T-helper 2 cell treated with Interferon-gamma antibody and Interleukin-4, amounts not matched to agents 5 μg/mL and 100 μg/mL, for 36 hours (primary cell): ENCODE results near the gene SGMS2.
"Not testable (repeated sequence)": the region's sequence is repeated elsewhere in the genome, so short reads cannot be mapped to it uniquely, and the experiment has no call there.

Experiments used
- DNase-seq: peaks from one replicate; pipeline ENCODE4 v3.0.0; 2021; ENCODE audit warnings: low spot score
- H3K27ac Mint-ChIP-seq: one replicate; pipeline ENCODE4 v1.8.0; 2021; ENCODE audit warnings: mild to moderate bottlenecking, mixed read lengths
- H3K27me3 Mint-ChIP-seq: one replicate; pipeline ENCODE4 v1.8.0; 2021; ENCODE audit warnings: low read depth, mixed read lengths
- H3K36me3 Mint-ChIP-seq: one replicate; pipeline ENCODE4 v1.8.0; 2021; ENCODE audit warnings: low read depth, mixed read lengths
- H3K4me1 Mint-ChIP-seq: one replicate; pipeline ENCODE4 v1.8.0; 2021; ENCODE audit warnings: low read depth, mixed read lengths
- H3K4me3 Mint-ChIP-seq: one replicate; pipeline ENCODE4 v1.8.0; 2022; ENCODE audit warnings: mild to moderate bottlenecking, moderate library complexity, mixed read lengths
- H3K9me3 Mint-ChIP-seq: one replicate; pipeline ENCODE4 v1.8.0; 2021; ENCODE audit warnings: mixed read lengths

SGMS2 gene

GRCh38 chr4:107900067-107900466 lies 75.3 kb downstream of the SGMS2 start:
- Mint-ChIP-seq H3K9me3 (peaks cover 7% of the 10 kb centered on the region), H3K36me3 (no peaks in the 10 kb centered on the region), H3K27ac (no peak overlapping the region), H3K4me1 (no peaks in the 10 kb centered on the region), H3K4me3 (no peak overlapping the region), H3K27me3 (peaks cover 9% of the 10 kb centered on the region)
- DNase-seq = no peak

- Mint-ChIP-seq H3K4me3 (no peak overlapping the region), H3K9me3 (peaks cover 7% of the 10 kb centered on the region), H3K27ac (no peak overlapping the region), H3K36me3 (no peaks in the 10 kb centered on the region), H3K4me1 (no peaks in the 10 kb centered on the region), H3K27me3 (peaks cover 8% of the 10 kb centered on the region)
- no peak for DNase-seq
These were observed 75.8 kb downstream of the SGMS2 start for GRCh38 chr4:107900508-107900907.

- H3K4me3 Mint-ChIP-seq = no peak overlapping the region
- peaks cover 8% of the 10 kb centered on the region for H3K27me3 Mint-ChIP-seq
- DNase-seq = no peak
- no peaks in the 10 kb centered on the region for H3K36me3 Mint-ChIP-seq
- no peaks in the 10 kb centered on the region for H3K4me1 Mint-ChIP-seq
- no peak overlapping the region for H3K27ac Mint-ChIP-seq
- peaks cover 7% of the 10 kb centered on the region for H3K9me3 Mint-ChIP-seq
These were observed 76.6 kb downstream of the SGMS2 start for GRCh38 chr4:107901213-107901934.

GRCh38 chr4:107902715-107903114 lies 78.0 kb downstream of the SGMS2 start:
- H3K4me1 Mint-ChIP-seq = no peaks in the 10 kb centered on the region
- H3K27me3 Mint-ChIP-seq = peaks cover 8% of the 10 kb centered on the region
- H3K4me3 Mint-ChIP-seq = no peak overlapping the region
- no peak for DNase-seq
- H3K27ac Mint-ChIP-seq = no peak overlapping the region
- peaks cover 7% of the 10 kb centered on the region for H3K9me3 Mint-ChIP-seq
- H3K36me3 Mint-ChIP-seq = no peaks in the 10 kb centered on the region

DNA sequence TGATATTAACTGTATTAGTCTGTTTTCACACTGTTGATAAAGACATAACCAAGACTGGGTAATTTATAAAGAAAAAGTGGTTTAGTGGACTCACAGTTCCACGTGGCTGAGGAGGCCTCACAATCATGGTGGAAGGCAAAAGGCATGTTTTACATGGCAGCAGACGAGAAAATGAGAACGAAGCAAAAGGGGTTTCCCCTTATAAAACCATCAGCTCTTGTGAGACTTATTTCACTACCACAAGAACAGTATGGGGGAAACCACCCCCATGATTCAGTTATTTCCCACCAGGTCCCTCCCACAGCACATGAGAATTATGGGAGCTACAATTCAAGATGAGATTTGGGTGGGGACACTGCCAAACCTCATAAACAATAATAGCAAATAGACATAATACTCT lies 80.3 kb downstream of the SGMS2 start:
- not testable (repeated sequence) for H3K27me3 Mint-ChIP-seq

DNA sequence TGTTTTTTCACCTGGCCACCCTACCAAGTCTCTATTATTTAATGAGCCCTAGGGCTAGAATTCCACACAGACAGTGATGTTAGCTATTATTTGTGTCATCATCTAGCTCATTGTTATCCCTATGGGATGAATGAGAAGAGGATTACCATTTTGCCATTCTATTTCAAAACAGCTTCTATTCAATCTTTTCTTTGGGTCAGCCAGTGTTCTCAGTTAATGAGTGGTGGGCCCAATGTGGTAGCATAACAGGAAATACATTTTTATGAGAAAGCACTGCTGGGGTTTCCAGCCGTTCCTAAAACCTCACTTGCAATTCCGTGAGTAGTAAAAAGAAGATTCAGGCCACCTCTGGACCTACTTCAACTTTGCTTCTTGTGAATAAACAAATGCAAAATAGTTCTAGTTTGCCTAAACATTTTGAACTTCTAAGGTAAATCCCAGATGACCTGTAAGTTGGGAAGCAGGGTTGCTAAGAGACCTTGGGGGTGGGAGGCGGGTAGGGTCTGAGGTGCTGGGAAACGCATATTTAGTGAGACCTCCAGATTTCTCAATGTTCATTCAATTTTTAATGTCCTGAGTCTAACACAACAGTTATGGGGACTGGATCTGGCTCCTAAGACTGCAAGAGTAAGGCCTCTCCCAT lies 81.8 kb downstream of the SGMS2 start:
- no peak for DNase-seq
- H3K27me3 Mint-ChIP-seq = peaks cover 12% of the 10 kb centered on the region
- no peaks in the 10 kb centered on the region for H3K4me1 Mint-ChIP-seq
- no peaks in the 10 kb centered on the region for H3K36me3 Mint-ChIP-seq
- H3K4me3 Mint-ChIP-seq = no peak overlapping the region
- no peak overlapping the region for H3K27ac Mint-ChIP-seq
- H3K9me3 Mint-ChIP-seq = peaks cover 7% of the 10 kb centered on the region

More for the DNA sequence above, 80.3 kb downstream of the SGMS2 start:
- H3K4me3 Mint-ChIP-seq, H3K27ac Mint-ChIP-seq, H3K36me3 Mint-ChIP-seq, H3K4me1 Mint-ChIP-seq, DNase-seq, H3K9me3 Mint-ChIP-seq: not testable (repeated sequence)

DNA sequence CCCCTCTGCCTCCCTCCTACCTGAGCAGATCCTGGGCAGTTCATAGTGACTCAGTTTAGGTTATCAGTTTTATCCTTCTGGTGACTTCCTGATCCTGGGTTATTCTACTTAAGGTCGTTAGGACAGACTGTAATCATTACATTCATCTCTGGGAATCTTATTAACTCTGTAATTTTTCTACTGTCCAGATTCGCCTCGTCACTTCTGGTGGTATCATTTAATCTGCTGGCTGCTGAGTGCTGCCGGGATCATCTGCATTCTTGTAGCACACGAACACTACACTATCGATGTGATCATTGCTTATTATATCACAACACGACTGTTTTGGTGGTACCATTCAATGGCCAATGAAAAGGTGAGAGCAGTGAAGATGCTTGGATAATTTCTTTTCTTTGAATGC lies 83.6 kb downstream of the SGMS2 start:
- Mint-ChIP-seq H3K36me3 (no peaks in the 10 kb centered on the region), H3K4me3 (no peak overlapping the region), H3K27me3 (peaks cover 12% of the 10 kb centered on the region), H3K9me3 (peaks cover 7% of the 10 kb centered on the region), H3K4me1 (peaks cover 1% of the 10 kb centered on the region), H3K27ac (no peak overlapping the region)
- no peak for DNase-seq

- H3K36me3 Mint-ChIP-seq = no peaks in the 10 kb centered on the region
- H3K4me1 Mint-ChIP-seq = peaks cover 1% of the 10 kb centered on the region
These were observed 88.7 kb downstream of the SGMS2 start for GRCh38 chr4:107913283-107913899.

DNA sequence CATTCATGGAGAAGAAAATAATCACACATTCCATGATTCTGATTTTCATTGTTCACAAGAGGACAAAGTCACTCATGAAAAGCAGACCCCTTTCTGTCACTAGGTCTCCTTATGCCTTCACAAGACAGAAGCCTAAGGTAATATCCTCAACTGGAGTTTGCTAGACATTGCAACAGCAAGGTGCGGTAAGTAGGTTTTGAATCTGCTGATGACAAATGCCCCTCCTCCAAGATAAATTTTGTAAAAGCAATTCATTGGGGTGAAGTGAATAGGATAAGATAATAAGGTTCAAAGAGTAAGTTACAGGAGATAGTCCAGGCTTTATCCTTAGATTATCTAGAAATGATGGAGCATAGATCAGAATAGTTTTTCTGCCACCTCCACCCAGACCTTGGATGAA lies 90.5 kb downstream of the SGMS2 start:
- no peaks in the 10 kb centered on the region for H3K36me3 Mint-ChIP-seq
- H3K27me3 Mint-ChIP-seq = peaks cover 29% of the 10 kb centered on the region
- H3K4me3 Mint-ChIP-seq = no peak overlapping the region
- no peak for DNase-seq
- H3K9me3 Mint-ChIP-seq = peaks cover 7% of the 10 kb centered on the region
- H3K27ac Mint-ChIP-seq = no peak overlapping the region
- H3K4me1 Mint-ChIP-seq = peaks cover 1% of the 10 kb centered on the region

More at GRCh38 chr4:107913283-107913899, 88.7 kb downstream of the SGMS2 start:
- Mint-ChIP-seq H3K27me3 (peaks cover 21% of the 10 kb centered on the region), H3K27ac (no peak overlapping the region), H3K4me3 (no peak overlapping the region), H3K9me3 (no peaks in the 10 kb centered on the region)
- no peak for DNase-seq

- H3K9me3 Mint-ChIP-seq = peaks cover 7% of the 10 kb centered on the region
- no peak for DNase-seq
- no peak overlapping the region for H3K4me3 Mint-ChIP-seq
- no peaks in the 10 kb centered on the region for H3K36me3 Mint-ChIP-seq
- H3K27ac Mint-ChIP-seq = no peak overlapping the region
- peaks cover 25% of the 10 kb centered on the region for H3K27me3 Mint-ChIP-seq
- H3K4me1 Mint-ChIP-seq = peaks cover 1% of the 10 kb centered on the region
These were observed 91.9 kb downstream of the SGMS2 start for GRCh38 chr4:107916623-107917022.

DNA sequence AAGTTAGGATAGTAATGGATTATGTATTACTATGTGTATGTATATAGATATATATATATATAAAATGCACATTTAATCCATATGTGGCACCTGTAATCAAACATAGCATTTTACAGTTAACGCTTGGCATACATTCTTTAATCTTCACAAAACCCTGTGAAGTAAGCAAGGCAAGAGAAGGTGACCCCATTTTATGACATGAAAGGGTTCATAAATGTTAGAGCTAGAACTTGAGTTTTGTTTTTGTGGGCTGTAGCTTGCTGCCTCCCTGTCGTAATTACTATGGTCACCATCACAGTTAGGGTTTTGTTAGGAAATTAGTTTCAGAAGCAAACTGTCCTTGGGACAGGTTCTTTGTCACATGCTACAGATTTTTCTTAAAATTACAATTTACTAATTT lies 92.8 kb downstream of the SGMS2 start:
- H3K4me3 Mint-ChIP-seq = no peak overlapping the region
- H3K27me3 Mint-ChIP-seq = peaks cover 25% of the 10 kb centered on the region
- no peaks in the 10 kb centered on the region for H3K36me3 Mint-ChIP-seq
- H3K4me1 Mint-ChIP-seq = peaks cover 1% of the 10 kb centered on the region
- H3K27ac Mint-ChIP-seq = no peak overlapping the region
- peaks cover 7% of the 10 kb centered on the region for H3K9me3 Mint-ChIP-seq
- DNase-seq = no peak

- no peaks in the 10 kb centered on the region for H3K4me1 Mint-ChIP-seq
- peaks cover 7% of the 10 kb centered on the region for H3K9me3 Mint-ChIP-seq
- H3K36me3 Mint-ChIP-seq = no peaks in the 10 kb centered on the region
- peaks cover 15% of the 10 kb centered on the region for H3K27me3 Mint-ChIP-seq
- no peak overlapping the region for H3K4me3 Mint-ChIP-seq
- no peak for DNase-seq
- no peak overlapping the region for H3K27ac Mint-ChIP-seq
These were observed 98.0 kb downstream of the SGMS2 start for GRCh38 chr4:107922486-107923473.

DNA sequence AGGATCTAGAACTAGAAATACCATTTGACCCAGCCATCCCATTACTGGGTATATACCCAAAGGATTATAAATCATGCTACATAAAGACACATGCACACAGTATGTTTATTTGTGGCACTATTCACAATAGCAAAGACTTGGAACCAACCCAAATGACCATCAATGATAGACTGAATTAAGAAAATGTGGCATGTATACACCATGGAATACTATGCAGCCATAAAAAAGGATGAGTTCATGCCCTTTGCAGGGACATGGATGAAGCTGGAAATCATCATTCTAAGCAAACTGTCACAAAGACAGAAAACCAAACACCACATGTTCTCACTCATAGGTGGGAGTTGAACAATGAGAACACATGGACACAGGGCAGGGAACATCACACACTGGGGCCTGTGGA lies 101.0 kb downstream of the SGMS2 start:
- H3K9me3 Mint-ChIP-seq, H3K4me3 Mint-ChIP-seq, DNase-seq, H3K4me1 Mint-ChIP-seq, H3K27ac Mint-ChIP-seq, H3K36me3 Mint-ChIP-seq, H3K27me3 Mint-ChIP-seq: not testable (repeated sequence)
